HG03342 (cell line): ENCODE results near the gene FGF1.

Experiments used
- ATAC-seq: cut with Tn5 transposase; IDR thresholded peaks from one replicate; pipeline ENCODE4 v1.9.1; 2021; ENCODE audit warnings: mild to moderate bottlenecking, moderate library complexity; ENCODE audit not compliant: unreplicated experiment

Gene FGF1

GRCh38 chr5:142545650-142546322 lies 140.1 kb downstream of the FGF1 start:
- no peak for ATAC-seq

- no peak for ATAC-seq
These were observed 140.8 kb downstream of the FGF1 start for GRCh38 chr5:142544946-142545649.

- no peak for ATAC-seq
These were observed 141.7 kb downstream of the FGF1 start for GRCh38 chr5:142544071-142544753.

- ATAC-seq, result no peak
These were observed 143.0 kb downstream of the FGF1 start for GRCh38 chr5:142542906-142543305.
